ENCODE results near the gene TRPM4.
"Not testable (repeated sequence)": the region's sequence is repeated elsewhere in the genome, so short reads cannot be mapped to it uniquely, and the experiment has no call there.

TRPM4 gene

DNA sequence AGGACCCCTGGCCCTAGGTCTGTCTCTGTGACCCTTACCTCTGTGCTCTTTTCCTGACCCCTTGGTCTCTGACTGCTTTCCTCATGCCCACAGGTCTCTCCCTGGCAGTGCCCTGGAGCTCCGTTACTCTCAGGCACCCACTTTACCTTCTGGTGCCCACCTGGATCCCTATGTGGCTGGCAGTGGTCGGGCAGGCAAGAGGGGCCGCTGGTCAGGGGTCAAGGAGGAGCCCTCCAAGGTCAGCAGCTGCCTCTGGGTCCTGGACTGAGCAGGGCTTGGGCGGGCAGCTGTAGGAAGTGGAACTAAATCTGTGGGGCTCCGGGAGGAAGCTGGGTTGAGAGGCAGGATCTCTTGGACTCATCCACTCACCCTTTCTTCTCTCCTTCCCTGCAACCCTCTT lies 21.9 kb upstream of the TRPM4 start:
- in situ Hi-C loops (cut with HindIII; ENCODE audit: low sequenced_read_pairs) = no loop called here
- H3K4me3 ChIP-seq (ENCODE audit: low read depth, low read length) = no peak overlapping the region
- no peak for DNase-seq (ENCODE audit: low read depth, low spot score)
- TF ChIP-seq, protein P1, sequence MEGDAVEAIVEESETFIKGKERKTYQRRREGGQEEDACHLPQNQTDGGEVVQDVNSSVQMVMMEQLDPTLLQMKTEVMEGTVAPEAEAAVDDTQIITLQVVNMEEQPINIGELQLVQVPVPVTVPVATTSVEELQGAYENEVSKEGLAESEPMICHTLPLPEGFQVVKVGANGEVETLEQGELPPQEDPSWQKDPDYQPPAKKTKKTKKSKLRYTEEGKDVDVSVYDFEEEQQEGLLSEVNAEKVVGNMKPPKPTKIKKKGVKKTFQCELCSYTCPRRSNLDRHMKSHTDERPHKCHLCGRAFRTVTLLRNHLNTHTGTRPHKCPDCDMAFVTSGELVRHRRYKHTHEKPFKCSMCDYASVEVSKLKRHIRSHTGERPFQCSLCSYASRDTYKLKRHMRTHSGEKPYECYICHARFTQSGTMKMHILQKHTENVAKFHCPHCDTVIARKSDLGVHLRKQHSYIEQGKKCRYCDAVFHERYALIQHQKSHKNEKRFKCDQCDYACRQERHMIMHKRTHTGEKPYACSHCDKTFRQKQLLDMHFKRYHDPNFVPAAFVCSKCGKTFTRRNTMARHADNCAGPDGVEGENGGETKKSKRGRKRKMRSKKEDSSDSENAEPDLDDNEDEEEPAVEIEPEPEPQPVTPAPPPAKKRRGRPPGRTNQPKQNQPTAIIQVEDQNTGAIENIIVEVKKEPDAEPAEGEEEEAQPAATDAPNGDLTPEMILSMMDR (IDR thresholded peaks at IDR 0.05; ENCODE audit: low read depth, low read length) = no peak

DNA sequence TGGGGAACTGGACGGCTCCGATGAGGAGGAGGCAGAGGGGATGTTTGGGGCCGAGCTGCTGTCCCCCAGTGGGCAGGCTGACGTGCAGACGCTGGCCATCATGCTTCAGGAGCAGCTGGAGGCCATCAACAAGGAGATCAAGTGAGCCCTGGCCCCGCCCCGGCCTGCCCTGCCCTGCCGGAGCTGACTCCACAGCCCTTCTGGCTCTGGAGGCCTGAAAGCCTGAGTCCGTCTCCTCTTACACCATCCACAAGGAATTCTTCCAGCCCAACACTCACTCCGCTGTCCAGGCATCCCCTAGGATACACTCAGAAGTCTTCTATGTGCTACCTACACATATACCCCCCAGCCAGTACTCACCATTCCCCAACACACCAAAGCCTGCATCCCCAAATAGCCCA lies 20.8 kb upstream of the TRPM4 start:
- no peak for DNase-seq (ENCODE audit: low read depth, low spot score)
- TF ChIP-seq, protein P1 (IDR thresholded peaks at IDR 0.05; ENCODE audit: low read depth, low read length) = no peak
- in situ Hi-C loops (cut with HindIII; ENCODE audit: low sequenced_read_pairs) = no loop called here
- H3K4me3 ChIP-seq (ENCODE audit: low read depth, low read length) = no peak overlapping the region

- DNase-seq (ENCODE audit: low read depth, low spot score) = no peak
- H3K4me3 ChIP-seq (ENCODE audit: low read depth, low read length) = no peak overlapping the region
- TF ChIP-seq, protein P1 (IDR thresholded peaks at IDR 0.05; ENCODE audit: low read depth, low read length) = no peak
- in situ Hi-C loops (cut with HindIII; ENCODE audit: low sequenced_read_pairs) = no loop called here
Measured at GRCh38 chr19:49140951-49141350, 16.6 kb upstream of the TRPM4 start.

- TF ChIP-seq, protein P1 (IDR thresholded peaks at IDR 0.05; ENCODE audit: low read depth, low read length) = no peak
- in situ Hi-C loops (cut with HindIII; ENCODE audit: low sequenced_read_pairs) = no loop called here
- no peak for DNase-seq (ENCODE audit: low read depth, low spot score)
- H3K4me3 ChIP-seq (ENCODE audit: low read depth, low read length) = no peak overlapping the region
Measured at GRCh38 chr19:49141352-49141751, 16.2 kb upstream of the TRPM4 start.

GRCh38 chr19:49142866-49143335 lies 14.7 kb upstream of the TRPM4 start:
- TF ChIP-seq, protein P1 (IDR thresholded peaks at IDR 0.05; ENCODE audit: low read depth, low read length) = no peak
- H3K4me3 ChIP-seq (ENCODE audit: low read depth, low read length) = peak overlapping the region; percentile 71
- peak; percentile 90 for DNase-seq (ENCODE audit: low read depth, low spot score)
- in situ Hi-C loops (cut with HindIII; ENCODE audit: low sequenced_read_pairs) = no loop called here

DNA sequence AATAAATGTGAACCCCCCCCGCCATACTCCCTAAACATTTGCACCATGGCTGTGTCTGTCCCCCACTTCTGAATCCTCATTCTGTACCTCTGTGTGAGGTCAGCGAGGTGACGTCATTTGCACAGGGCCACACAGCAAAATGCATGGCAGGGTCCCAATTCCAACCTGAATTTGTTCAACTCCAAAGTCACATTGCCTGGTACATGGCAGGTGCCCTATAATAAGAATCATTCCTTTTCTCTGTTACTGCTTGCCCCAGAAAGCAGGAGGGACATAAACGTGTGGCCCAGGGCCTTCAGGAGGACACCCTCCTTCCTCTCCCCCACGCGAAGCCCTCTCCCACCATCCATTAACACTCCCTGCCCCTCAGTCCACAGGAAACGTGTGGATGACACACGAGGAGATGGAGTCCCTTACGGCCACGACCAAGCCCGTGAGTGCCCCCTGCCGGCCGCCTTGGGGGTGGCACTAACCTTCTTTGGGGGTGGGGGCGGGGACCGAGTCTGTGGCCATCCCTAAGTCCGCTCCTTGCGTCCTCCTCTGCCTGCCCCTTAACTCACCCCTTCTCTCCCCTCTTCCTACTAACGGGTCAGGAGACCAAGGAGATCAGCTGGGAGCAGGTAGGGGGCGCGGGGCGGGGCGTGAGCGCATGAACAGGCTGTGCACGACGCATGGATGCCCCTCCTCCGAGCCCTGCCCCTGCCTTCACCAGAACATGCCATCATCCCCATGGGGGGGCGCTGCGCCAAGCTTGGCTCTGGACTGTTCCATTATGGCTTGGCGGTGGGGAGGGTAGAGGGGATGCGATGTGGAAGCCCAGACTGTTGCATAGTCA lies 11.8 kb upstream of the TRPM4 start:
- in situ Hi-C loops (cut with HindIII; ENCODE audit: low sequenced_read_pairs) = no loop called here
- peak overlapping the region; percentile 12 for H3K4me3 ChIP-seq (ENCODE audit: low read depth, low read length)
- TF ChIP-seq, protein P1 (IDR thresholded peaks at IDR 0.05; ENCODE audit: low read depth, low read length) = peak; percentile 90
- peak; percentile 75 for DNase-seq (ENCODE audit: low read depth, low spot score)

- H3K4me3 ChIP-seq (ENCODE audit: low read depth, low read length); in situ Hi-C loops (cut with HindIII; ENCODE audit: low sequenced_read_pairs); DNase-seq (ENCODE audit: low read depth, low spot score): not testable (repeated sequence)
Measured at GRCh38 chr19:49146408-49146770, 11.2 kb upstream of the TRPM4 start.
